Anterior cingulate cortex (tissue), 58 donors: ENCODE data around the gene SLC1A7.

Experiments used
- DNase-seq, 58 donors: peaks; one replicate each; lab custom pipeline; 2025; lab: John Stamatoyannopoulos, UW

The SLC1A7 gene

GRCh38 chr1:53117836-53118235, 24.6 kb downstream of the SLC1A7 start:
- no peak for DNase-seq

DNA sequence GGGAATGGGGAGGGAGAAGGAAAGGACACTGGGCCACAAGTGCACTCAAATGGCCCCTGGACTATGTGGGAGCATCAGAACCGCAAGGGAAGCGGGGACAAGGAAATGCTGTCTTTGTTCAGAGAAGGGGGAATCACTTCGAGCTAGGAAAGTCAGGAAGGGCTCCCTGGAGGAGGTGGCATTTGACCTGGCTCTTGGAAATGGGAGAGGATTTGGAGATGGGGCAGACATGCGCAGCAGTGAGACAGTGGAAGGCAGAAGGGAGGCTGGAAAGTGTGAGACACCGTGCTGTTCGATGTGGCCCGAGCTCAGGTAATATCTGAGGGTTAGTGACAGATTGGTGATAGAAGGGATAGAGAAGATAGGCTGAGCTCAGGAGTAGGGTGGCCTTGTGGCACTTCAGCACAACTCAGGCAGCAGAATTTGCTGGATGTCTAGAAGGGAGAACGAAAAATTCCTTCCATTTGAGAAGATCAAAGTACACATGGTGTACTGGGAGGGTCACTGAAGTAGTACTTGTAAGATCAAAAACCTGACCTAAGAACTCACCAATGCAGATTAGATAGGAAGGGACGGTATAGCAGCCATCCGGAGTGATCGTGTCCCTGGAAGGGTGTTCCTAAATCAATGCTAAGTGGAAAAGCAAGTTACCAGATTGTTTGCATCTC, 25.4 kb downstream of the SLC1A7 start:
- DNase-seq = no peak

GRCh38 chr1:53116307-53116810, 26.1 kb downstream of the SLC1A7 start:
- DNase-seq = no peak

- no peak for DNase-seq
Measured at GRCh38 chr1:53115403-53116306, 26.8 kb downstream of the SLC1A7 start.

GRCh38 chr1:53114581-53115400, 27.6 kb downstream of the SLC1A7 start:
- no peak for DNase-seq

- DNase-seq = no peak
Measured at GRCh38 chr1:53114090-53114489, 28.3 kb downstream of the SLC1A7 start.

DNA sequence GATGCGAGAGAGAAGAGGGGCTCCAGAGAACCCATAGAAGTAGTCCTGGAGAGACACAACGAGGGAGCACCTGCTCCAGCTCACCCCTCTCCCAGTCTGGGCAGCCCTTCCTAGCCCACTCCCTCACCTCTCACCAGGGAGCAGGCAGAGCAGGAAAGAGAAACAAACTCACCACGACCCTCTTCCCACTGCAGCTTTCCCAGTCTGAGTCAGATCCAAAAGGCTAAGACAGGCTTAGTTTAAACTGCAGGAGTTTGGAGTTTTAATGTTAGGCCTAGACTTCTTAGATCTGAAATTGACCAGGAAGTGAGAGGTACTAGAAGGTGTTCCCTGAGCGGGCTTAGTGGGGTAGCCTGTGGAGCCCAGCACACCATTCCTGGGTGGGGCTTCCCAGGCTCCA, 29.6 kb downstream of the SLC1A7 start:
- no peak for DNase-seq

DNA sequence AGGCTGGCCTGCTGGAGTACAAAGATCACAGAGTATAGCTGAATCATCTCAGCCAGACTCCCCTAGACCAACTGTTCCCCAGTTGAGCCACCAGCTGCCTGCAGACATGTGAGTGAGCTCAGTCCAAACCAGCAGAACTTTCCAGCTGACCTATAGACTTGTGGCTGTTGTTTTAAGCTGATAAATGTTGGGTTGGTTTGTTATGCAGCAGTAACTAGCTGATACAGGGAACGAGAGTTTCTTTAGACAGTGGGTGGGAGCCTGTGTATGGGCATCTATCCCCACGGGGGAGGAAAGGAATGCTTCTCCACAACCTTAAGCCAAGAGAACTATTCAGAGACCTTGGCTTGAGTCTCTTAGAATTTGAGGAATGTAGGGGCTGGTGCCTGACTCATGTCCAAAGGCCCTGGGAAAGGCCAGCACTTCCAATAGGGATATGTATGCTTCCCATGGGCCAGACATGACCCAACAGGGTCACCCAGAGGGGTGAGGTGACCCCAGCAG, 30.1 kb downstream of the SLC1A7 start:
- no peak for DNase-seq

DNA sequence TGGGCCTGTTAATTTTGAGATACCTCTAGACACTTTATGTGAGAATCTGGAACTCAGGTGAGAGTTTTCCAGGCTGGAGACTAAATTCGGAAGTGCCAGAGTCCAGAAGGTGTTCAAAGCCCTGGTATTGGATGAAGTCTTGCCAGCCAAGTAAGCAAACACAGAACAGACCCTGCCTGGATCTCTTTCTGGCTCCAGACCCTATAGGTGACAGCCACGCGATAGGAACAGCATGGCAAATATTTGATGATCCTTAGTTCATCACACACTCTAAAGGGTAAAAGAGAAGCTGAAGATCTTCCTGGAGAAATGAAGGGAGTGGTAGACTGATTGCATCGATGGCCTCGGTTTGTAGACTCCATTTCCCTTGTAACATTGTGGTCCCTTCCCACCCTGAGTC, 30.7 kb downstream of the SLC1A7 start:
- DNase-seq = no peak

GRCh38 chr1:53111073-53111556, 31.3 kb downstream of the SLC1A7 start:
- DNase-seq = no peak

- DNase-seq = no peak
Measured at GRCh38 chr1:53110370-53111072, 31.9 kb downstream of the SLC1A7 start.

DNA sequence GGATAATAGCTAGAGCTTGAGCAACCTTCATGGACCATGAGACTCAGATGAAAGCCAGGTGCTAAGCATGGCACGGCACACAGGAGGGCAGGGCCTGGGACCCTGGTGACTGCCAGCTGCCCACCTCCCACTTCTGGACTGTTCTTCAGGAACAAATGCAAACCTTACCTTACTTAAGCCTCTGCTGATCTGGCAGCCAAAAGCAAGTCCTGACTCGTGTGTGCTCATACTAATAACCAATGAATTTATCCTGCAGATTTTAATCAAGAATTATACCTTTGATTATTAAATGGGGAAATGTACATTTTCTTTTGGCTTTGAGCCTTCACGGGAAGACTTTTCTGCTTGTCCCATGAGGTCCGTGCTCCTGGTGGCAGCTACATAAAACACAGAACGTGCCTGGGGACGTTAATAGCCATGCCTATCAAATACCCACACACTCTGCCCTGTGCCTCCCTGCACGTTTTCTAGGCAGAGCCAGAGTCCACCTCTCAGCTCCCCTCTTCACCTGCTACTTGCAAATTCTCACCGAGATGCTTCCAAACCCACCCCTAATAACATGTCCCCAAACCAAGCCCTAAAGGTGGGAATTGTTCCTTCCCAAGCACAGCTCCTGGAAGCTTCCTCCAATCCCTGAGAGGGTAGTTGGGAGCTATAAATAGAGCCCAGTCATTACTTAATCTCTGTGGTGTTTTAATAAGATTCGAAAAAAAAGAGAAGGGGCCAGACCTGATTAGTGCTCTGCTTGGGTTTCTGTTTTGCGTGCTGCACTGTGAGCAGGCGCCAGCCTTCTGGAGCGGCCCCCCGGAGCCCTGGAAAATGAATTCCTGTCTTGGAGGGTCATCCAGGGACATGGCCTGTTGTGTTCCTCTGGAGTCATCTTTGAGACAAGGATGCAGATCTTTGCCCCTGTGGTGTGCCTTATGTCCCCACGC, 33.5 kb downstream of the SLC1A7 start:
- DNase-seq = no peak

DNA sequence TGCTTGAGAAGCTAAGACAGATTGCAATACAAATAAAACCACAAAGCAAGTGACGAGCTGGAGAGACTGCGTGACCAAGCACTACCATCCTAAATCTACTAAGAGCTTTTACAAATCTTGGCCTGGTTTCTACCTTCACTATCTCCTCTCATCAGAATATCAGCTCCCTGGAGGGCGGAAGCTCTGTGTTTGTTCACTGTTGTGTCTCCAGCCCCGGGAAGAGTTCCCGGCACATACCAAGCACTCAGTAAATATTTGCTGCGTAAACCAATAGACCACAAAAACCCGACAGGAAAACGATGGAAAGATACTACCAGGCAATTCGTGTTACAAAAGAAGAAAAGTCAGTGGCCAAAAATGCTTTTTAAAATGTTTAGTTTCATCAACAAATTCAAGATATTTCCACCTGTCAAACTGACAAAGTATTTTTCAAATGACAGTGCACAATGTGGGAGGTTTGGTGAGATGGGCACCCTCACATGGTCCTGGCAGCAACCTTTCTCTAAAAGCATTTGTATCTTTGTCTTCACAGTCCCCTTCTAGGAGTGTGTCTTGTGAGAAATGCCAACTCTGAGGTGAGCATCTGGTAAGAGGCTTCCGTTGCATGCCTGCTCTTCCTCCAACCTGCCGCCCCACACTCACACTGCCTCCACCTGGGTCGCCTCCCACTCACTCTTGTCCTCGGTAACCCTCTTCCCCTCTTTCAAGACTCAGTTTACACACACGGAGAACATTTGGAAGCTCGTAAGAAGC, 34.7 kb downstream of the SLC1A7 start:
- no peak for DNase-seq

- DNase-seq = no peak
Measured at GRCh38 chr1:53107090-53107489, 35.3 kb downstream of the SLC1A7 start.

DNA sequence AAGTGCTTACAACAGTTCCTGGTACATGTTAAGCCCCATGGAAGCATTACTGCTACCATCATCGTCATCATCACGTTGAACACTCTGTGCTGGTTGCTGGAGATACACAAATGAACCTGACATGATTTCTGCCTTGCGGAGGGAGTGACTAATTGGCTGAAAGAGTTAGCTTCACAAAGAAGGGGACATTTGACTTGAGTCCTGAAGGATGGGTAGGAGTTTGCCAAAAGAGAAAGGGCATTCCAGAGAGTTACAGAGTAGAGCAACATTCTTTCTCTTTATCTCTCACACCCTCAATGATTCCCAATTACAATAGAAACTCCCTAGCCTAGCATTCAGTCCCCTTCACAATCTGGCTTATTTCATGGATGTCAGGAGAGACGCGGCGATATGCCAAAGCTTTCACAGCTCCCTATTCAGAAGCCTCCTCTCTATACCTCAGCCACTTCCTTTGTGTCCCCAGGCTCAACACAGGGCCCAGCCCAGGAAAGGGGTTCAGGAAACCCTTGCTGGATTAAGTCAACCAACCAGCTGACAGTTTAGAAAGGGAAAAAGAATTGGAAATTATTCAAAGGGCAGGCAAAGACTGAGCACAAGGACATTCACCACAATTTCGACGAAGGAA, 38.0 kb downstream of the SLC1A7 start:
- DNase-seq = no peak

- DNase-seq = no peak
Measured at GRCh38 chr1:53094533-53094919, 47.9 kb downstream of the SLC1A7 start.

DNA sequence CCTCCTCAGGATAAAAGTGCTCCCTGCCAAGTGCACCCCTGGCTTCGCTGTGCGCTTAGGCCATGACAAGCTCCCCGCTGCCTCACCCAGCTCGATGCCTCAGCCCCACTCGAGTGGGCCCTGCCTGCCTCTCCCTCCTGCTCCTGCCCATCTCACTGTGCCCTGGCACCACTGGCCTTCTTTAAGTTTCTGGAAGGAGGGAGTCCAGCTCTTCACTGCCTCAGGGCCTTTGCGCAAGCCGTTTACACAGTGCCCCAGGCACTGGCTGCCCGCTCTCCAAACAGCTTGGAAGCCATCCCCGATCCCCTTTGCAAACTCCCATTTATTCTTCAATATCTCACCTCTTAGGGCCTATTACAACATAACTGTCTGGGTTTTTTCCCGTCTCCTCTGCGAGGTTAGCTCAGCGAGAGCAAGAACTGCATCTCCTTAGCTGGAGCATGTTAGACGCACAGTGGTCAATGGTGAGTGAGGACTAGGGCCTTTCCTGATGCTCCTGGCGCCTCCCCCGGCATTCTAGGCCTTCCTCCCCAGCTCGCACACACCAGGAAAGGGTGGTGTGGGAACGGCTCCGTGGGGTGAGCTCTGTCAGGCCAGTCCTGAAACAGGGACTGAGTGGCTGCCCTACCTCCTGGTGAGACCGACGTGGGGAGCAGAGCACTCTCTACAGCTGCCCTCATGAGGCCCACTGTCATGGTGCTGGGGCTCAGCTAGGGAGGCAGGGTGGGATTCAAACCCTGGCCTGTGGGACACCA, 48.5 kb downstream of the SLC1A7 start:
- no peak for DNase-seq
